ENCODE data around the gene ACSL1.
"Not testable (repeated sequence)": the region's sequence is repeated elsewhere in the genome, so short reads cannot be mapped to it uniquely, and the experiment has no call there.

ACSL1 gene

DNA sequence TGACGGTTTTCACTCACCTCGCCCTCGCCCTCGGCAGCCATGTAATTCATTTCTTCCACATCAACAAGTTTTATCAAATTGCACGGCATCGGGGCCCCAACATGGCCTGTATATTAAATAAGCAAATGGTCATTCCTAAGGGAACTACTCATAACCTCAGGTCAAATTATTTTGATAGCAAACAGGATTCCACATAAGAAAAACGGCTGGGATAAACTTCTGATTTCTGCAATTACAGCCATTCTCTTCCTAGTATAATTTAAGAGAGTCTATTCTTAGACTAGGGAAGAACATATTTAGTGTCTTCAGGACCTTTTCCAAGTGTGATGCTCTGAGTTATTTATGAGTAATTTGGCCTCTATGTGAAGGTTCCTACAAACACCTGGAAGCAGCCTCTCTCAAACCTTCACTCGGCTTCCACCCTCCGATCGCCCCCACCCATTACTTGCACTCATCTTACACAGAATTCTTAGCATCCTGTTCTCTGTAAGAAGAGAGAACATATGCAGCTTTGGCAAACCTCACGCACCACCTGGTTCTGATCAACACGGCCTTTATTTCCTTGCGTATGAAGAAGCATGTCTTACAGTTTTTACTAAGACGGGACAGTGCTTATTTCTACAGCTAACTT, 62.5 kb downstream of the ACSL1 start:
- in situ Hi-C loops (cut with HindIII; ENCODE audit: low sequenced_read_pairs) = no loop called here

- in situ Hi-C loops (cut with HindIII; ENCODE audit: low sequenced_read_pairs) = no loop called here
These were observed 63.7 kb downstream of the ACSL1 start for GRCh38 chr4:184762100-184762499.

DNA sequence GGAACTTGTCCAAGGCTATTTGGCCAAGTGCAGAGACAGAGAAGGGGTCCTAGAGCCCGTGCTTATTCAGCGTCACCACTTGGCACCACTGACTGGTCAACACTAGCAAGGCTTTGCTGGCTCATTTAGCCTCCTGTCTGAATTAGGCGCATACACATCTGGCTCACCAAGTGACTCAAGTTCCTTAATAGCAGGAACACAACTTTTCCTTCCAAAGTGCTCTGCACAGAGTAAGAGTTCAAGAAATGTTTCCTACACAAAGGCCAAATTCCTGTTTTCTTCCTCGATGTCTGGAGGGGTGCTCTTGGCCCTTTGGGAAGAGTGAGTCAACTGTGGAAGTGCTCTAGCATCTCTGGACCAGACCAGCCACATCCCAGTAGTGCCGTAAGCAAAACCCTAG, 65.1 kb downstream of the ACSL1 start:
- in situ Hi-C loops (cut with HindIII; ENCODE audit: low sequenced_read_pairs) = no loop called here

GRCh38 chr4:184757810-184758209, 68.0 kb downstream of the ACSL1 start:
- in situ Hi-C loops (cut with HindIII; ENCODE audit: low sequenced_read_pairs) = no loop called here

- in situ Hi-C loops (cut with HindIII; ENCODE audit: low sequenced_read_pairs) = no loop called here
These were observed 69.4 kb downstream of the ACSL1 start for GRCh38 chr4:184756399-184756798.

- in situ Hi-C loops (cut with HindIII; ENCODE audit: low sequenced_read_pairs) = no loop called here
These were observed 70.5 kb downstream of the ACSL1 start for GRCh38 chr4:184755278-184755677.

DNA sequence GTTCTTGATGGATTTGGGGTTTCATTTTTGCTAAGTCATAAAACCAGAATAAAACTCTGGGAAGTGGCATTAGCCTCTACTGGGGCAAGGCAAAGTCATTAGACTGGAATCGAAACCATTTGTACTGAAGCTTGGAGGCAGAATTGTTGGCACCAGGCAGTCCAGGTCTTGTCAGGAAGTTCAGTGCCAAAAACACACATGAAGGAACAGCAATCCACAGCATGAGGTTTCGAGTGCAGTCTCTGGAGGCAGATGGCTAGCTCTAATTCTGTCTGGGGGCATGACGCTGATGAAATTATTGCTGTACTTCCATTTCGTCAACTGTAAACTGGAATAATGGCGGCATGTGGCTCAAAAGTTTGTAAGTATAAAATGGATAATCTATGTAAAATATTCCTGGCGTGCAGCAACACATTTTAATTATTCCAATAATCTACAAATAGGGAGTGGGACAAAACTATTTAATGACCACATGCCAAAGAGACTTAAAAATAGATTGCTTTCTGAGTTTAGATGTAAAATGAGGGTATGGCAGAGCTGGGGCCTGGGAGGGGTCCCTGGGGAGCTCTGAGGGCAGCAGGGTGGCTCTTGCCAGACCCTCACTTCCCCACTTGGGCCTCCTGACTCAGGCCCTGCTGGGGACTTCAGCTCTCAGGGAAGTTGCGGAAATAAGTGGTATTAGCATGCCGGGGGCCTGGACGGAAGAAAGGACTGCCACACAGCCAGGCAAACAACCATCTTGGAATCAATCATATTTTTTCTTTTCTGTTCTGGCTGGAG, 73.1 kb downstream of the ACSL1 start:
- in situ Hi-C loops (cut with HindIII; ENCODE audit: low sequenced_read_pairs) = no loop called here

GRCh38 chr4:184751585-184751956, 74.2 kb downstream of the ACSL1 start:
- in situ Hi-C loops (cut with HindIII; ENCODE audit: low sequenced_read_pairs) = no loop called here

DNA sequence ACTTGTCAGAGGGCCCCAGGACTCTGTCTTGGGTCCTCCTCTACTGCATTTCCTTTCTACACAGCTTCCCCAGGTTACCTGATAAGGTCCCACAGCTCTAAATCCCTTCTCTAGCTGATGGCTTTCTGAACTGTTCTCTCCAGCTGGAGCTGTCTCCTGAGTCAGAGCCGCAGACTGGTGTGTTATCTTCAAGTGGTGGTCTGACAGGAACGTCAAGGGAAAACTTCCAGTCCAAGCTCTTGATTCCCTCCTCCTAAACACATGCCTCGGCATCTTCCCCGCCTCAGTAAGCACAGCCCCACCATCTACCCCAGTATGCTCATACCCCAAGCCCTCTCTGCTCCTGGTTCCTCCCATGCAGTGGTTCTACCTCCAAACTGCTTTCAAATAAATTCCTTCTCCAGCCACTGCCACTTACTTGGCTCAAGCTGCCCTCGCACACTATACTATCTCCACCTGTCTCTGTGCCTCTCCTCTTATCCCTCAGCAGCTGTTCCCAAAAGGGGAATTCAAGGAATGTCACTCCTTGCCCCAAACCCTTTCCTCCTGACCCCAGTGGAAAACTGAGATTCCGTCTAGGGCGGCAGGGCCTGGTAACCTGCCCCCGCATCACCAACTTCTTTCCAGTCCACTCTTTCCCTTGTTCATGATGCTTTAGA, 74.7 kb downstream of the ACSL1 start:
- in situ Hi-C loops (cut with HindIII; ENCODE audit: low sequenced_read_pairs) = no loop called here

DNA sequence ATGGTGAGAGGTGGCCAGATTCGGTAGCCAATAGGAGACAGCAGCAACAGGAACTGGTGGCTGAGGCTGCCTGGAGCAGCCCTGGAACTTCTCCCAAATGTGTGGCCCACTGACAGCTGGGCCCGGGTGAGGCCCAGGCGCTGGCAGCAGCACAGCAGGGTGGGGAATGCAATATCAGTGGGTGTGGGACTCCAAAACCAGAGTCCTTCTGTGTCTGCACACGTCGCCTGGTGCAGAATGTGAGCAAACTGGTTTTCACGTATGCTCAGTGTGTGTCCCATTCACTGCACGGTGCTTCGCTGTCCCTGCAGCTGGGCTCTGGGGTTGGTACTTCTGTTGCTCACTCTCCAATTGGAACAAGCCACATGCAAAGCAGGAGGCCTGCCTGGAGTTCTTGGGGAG, 77.5 kb downstream of the ACSL1 start:
- in situ Hi-C loops (cut with HindIII; ENCODE audit: low sequenced_read_pairs) = no loop called here

GRCh38 chr4:184747034-184747830, 78.5 kb downstream of the ACSL1 start:
- in situ Hi-C loops (cut with HindIII; ENCODE audit: low sequenced_read_pairs) = no loop called here

DNA sequence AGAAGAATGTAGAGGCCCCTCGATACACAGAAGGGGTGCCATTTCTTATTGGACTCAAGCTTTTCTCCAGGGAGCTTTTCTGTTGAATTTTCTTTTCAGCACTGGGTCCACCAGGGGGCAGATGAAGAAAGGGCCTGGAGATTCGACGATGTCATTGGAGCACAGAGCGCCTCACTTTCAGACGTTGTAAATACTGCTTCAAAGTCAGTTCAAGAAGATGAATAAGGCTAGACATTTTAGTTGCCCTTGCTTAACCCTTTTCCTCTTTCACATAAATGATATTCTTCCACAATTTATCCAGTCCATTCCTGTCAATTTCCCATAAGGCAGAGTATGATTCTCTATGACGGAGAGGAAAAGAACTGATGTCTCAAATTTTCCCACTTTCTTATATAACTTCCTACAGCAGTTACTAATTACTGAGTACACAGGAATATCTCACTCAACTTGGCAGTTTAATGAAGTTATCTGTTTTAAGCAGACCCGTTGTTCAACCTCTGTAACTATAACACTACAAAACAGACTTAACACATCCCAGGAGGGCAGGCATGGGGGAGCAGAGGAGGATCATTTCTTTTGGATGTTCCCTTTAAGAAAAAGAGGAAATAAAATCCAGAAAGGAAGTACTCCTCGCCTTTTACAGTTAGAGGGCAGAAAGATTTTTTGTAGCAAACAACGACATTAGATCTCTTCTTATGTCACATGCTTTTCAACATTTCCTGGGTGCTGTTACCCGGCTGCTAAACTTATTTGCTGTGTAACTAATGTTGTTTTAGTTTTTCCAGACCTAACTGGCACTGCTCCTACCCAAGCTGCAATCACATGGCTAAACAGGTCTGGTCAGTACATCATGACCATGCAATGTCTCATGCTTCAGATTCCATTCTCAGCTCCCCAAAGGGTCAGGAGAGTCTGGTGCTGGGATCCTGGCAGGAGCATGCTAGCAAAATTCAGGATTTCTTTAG, 79.7 kb downstream of the ACSL1 start:
- in situ Hi-C loops (cut with HindIII; ENCODE audit: low sequenced_read_pairs) = no loop called here

DNA sequence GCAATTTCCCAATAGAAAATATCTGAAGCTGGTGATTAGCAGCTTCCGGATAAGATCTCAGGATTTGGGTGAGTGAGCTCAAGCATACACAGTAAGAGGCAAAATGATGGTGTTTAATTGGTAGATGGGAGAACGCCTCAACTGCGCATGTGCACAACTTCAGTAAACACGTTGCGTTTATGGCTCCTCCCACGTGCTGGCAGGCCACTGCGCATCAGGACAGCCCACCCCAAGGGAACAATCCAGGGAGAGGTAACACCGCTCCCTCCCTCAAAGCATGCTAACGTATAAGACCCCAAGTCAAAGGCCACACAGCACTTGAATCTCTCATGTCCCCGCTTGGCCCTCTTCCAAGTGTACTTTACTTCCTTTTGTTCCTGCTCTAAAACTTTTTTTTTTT, 81.5 kb downstream of the ACSL1 start:
- in situ Hi-C loops (cut with HindIII; ENCODE audit: low sequenced_read_pairs) = no loop called here

GRCh38 chr4:184743650-184744049, 82.1 kb downstream of the ACSL1 start:
- in situ Hi-C loops (cut with HindIII; ENCODE audit: low sequenced_read_pairs) = no loop called here

DNA sequence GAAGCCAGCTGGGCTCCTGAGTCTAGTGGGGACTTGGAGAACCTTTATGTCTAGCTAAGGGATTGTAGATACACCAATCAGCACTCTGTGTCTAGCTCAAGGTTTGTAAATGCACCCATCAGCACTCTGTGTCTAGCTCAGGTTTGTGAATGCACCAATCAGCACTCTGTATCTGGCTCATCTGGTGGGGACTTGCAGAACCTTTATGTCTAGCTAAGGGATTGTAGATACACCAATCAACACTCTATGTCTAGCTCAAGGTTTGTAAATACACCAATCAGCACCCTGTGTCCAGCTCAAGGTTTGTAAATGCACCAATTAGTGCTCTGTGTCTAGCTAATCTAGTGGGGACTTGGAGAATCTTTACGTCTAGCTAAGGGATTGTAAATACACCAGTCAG, 84.1 kb downstream of the ACSL1 start:
- in situ Hi-C loops (cut with HindIII; ENCODE audit: low sequenced_read_pairs) = not testable (repeated sequence)

- in situ Hi-C loops (cut with HindIII; ENCODE audit: low sequenced_read_pairs) = no loop called here
These were observed 84.8 kb downstream of the ACSL1 start for GRCh38 chr4:184740980-184741391.

DNA sequence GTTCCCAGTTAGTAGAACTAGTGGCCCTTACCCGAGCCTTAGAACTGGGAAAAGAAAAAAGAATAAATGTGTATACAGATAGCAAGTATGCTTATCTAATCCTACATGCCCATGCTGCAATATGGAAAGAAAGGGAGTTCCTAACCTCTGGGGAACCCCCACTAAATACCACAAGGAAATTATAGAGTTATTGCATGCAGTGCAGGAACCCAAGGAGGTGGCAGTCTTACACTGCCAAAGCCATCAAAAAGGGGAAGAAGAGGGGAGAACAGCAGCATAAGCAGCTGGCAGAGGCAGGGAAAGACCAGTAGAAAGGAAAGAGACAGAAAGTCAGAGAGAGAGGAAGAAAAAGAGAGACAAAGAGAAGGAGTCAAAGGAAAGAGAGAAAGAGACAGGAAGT, 86.2 kb downstream of the ACSL1 start:
- in situ Hi-C loops (cut with HindIII; ENCODE audit: low sequenced_read_pairs) = not testable (repeated sequence)

GRCh38 chr4:184734758-184735157, 91.0 kb downstream of the ACSL1 start:
- in situ Hi-C loops (cut with HindIII; ENCODE audit: low sequenced_read_pairs) = no loop called here

- in situ Hi-C loops (cut with HindIII; ENCODE audit: low sequenced_read_pairs) = no loop called here
These were observed 91.9 kb downstream of the ACSL1 start, which contains the start of gene CENPU for GRCh38 chr4:184733654-184734524. CENPU (minus strand) TSS chr4:184734096; CDS start chr4:184734062, 34 bp downstream.
